NCI-H146 (cell line): ENCODE measurements around the gene COL23A1.

Source experiments
- DNase-seq: peaks from one replicate; lab custom pipeline; 2025; lab: John Stamatoyannopoulos, UW

Gene COL23A1

DNA sequence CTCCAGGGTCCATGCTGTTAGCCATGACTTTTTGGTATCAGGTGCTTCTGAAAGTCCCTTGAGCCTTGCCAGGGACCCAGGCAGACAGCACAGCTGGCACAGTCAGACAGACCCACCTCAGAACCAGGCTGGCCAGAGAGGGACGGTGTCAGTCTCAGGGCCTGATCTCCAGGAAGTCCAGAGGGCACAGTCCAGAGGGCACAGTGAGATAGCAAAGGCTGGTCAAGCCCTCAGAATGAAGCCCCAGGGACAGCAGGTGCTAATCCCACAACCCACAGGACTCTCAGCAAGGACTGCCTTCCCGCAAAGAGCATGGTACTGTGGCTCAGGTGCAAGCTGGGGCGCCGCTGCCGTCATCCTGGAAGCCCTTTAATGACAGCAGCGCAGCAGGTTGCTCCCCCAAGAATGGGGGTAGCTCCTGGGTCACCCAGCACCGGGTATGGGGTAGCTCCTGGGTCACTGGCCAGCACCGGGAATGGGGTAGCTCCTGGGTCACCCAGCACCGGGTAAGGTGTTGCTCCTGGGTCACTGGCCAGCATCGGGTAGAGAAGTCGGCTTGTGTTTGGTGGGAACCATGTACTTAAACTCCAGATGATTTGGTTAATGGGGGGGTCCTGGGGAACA lies 252.0 kb downstream of the COL23A1 start:
- DNase-seq, result no peak

GRCh38 chr5:178337334-178337741 lies 252.9 kb downstream of the COL23A1 start:
- no peak for DNase-seq

GRCh38 chr5:178336889-178337288 lies 253.3 kb downstream of the COL23A1 start:
- DNase-seq, result no peak

DNA sequence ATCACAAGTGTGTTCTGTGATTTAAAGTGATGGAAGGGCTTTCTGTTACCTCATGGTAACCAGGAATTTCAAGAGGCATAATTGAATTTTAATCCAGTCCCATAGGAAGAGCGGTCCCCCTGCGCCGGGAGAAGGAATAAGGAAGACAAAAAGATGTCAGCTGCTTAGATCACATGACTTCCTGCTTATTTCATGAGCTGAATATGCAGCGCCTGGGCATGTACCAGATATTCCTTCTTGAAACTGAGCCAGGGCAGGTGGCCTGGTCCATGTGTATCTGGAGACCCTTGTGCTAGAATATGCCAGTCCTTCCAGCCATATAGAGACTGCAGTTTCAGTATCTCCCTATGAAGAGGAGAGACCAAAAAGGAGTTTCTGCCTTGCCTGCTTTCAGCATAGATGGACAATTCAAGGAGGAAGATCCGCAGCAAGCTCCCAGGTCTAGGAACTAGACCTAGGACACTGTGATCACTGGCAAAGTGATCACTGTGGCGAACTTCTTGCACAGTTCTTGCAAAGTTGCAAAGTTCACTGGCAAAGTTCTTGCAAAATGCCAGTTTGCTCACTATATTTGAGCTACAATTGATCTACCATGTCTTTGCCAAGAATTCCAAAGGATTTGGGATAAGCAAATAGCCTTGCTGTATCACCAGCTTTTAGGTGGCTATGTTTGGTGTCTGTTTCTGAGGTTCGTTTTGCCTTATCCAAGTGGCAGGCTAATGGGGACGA lies 254.7 kb downstream of the COL23A1 start:
- no peak for DNase-seq

DNA sequence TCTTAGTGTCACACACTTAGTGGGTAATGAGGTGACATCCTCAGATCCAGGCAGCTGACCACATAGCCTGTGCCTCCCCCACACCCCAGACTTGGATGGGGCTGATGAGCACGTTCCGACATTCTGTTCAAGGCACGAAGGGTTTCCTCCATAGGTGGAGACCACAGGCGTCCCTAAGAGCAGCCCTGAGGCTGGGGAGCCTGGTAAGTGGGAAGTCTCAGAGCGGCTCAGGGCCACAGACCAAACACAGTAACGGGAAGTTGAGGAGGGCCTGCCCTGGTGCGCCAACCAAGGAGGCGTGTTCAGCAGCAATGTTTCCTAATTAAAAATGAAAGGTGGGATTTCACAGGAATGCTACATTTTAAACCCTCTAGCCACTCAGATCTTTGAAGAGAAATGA lies 255.3 kb downstream of the COL23A1 start:
- DNase-seq, result no peak

DNA sequence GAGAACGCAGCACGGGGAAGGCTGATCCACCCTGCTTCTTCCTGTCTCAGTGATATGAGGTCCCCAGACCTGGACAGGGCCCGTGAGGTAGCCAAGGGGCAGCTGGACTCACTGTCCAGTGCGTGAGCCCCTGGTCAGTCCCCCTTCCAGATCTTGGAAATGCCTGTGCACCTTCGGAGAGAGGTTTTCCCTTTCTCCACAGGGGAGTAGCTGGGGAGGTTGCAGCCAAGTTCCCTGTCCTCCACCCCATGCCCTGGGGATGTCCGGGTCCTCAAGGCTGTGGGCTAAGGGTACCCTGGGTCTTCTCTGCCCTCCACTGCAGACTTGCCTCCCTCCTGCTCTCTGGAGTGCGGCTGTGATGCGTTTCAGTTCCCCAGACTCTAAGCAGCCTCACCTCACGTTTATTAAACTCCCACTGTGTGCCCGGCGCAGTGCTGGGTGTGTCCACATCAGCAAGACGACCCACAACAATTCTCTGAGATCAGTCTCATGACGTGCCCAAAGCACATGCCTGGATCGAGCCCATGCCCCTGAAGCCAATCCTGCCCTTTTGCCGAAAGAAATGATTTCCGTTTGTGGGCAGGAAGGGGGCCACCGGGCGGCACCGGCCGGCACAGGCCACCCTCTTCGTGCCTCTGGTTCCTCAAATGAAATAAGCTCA lies 256.2 kb downstream of the COL23A1 start:
- DNase-seq, result no peak

GRCh38 chr5:178332210-178332641 lies 258.0 kb downstream of the COL23A1 start:
- no peak for DNase-seq

DNA sequence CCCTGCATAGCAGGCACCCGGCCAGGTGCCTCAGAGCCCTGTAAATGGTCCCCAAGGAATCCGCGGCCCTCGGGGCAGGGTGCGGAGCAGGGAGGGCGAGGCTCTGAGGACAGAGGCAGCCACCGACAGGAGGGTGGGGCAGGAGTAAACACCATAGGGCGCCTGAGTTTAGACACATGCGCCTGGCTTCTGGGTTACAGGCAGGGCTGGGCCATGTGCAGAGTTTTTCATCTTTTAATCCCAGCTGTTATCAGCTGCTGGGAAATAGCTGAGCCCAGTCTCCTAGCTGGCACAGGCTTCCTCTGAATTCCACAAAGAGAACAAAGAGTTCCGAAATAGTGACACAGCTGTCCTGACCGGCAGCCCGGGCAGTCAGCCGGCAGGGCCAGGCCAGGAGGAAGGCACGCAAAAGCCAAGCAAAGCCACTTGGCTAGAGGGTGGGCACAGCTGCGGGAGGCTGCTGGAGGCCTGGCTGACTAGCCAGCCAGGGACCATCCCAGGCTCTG lies 258.6 kb downstream of the COL23A1 start:
- DNase-seq, result no peak

GRCh38 chr5:178330791-178331404 lies 259.3 kb downstream of the COL23A1 start:
- no peak for DNase-seq

DNA sequence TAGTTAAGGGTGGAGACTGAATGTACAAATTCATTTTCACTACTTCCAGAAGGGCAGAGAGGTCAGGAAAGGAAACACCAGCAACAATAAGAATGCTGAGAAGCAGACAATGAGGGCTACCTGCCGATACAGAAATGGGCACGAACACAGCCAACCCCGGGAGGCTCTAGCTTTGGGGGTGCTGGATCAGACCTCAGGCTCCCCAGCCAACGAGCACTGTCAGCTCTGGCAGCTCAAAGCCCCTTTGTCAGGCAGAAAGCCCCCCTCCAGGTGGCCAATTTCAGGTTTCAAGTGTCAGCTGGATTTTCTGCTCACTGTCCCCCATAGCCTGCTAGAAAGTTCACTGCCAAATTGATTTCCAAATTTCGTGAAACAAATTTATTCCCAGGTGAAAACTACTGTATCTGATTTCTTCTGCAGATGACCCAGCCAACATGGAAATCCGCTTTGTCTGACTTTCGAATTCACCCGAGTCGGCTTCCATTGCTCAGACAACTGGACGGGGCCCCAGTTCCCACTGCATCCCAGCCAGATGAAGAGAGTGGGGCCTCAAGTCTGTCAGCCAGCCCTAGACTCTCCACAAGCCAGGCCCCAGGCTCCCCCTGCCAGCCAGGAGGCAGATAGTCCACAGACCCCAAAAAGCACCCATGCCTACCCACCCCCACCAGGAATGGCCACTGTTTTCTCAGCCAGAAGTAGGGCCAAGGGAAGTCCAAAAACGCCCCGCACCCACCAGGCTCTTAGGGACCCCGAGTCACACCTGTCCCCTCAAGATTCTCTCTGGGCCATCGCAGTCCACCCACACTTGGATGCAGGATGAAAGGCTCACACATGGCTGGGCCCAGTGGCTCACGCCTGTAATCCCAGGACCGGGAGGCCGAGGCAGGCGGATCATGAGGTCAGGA lies 261.1 kb downstream of the COL23A1 start:
- DNase-seq, result no peak

DNA sequence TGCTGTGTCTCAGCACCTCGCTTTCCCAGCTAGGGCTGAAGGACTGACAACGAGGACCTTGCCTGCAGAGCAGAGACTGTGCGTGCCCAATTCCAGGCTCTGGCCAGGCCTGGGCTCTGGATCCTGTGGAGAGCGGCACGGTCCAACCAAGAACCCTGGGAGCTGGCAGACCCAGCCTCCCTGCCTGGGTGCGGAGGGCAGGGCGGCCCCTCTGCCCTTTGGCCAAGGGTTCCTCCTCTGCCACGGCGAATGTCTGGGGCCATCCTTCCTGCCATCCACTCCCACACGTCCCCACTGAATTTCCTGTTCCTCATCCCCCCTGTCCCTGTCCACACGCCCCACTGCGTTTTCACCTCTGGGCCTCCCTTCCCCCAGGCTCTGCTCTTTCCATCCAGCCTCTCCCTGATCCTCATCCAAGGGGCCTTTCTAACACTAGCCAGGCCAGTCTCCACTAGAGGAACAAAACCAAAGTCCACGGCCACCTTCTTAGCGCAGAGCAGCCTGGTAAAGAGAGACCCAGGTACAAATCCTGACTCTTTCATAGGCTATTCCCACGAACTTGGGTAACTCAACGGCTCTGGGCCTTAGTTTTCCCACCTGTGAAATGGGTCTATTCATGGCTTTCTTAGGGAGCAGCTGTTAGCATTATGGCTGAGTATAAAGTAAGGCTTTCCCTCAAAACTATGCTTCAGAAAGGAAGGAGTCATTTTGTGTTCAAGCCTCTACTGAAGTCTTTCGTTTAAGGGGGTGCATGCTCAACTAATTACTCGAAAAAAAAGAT lies 262.1 kb downstream of the COL23A1 start:
- no peak for DNase-seq

DNA sequence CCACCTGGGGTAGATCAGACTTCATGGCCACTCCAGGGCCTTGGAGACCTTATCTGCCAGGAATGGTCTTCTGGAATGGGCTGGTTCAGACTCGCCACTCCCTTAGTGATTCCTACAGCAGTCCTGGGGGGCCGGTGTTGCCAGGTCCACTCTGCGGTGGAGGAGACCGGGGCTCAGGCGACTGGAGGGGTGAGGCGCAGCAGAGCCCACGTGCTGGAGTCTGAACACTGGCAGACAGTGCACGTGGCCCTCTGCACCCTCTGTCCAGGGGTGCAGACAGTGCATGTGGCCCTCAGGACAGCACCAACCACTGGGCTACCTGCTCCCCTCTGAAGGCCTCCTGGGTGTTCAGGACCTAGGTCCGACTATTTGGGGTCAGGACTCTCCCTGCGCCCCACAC lies 262.7 kb downstream of the COL23A1 start:
- no peak for DNase-seq

- DNase-seq, result no peak
Measured at GRCh38 chr5:178326374-178326715, 263.8 kb downstream of the COL23A1 start.

DNA sequence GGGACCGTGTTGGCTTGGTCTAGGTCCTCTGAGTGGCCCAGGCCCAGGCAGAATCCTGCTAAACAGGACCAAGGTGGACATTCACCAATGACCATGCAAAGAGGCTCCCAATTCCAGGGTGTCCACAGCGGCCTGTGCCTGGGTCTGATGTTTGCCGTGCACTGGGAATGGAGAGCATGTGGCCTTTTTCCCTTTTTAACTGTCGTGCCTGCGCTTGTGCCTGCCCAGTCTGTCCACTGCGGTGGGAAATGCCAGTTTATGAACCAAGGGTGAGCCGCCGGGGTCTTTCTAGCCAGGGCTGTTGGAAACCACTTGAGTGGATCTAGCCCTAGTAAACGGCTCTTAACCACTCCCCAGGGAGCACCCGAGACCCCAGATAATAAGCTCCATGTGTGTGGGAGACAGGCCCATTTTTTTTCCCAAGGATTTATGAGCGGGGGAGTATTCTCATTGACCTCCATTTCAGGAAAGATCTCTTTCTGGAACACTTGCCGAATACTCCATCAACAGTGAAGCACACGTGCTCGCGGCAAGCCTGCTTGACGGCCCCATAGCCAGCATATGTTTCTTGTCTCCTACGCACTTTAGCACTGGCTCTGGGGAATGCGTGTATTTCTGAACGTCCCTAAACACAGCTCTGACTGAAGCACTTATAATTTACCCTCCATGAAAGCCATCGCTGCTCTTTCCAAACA lies 264.4 kb downstream of the COL23A1 start:
- no peak for DNase-seq

DNA sequence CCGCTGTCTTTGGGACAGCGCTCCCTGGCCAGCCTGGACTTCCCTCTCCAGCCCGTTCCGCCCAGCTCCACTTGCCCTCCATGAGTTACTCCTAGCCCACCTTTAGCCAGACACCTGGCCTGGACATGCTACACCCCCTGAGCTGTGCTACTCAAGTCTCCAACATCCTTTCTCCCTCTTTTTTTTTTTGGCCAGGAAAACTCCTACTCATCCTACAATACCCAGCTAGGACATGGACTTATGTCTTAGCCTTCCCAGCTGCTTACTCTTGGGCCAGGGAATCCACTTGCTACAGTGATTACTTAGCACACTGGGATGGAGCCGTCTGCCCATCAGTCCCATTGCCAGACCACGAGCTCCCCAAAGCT lies 264.9 kb downstream of the COL23A1 start:
- DNase-seq, result no peak

- no peak for DNase-seq
Measured at GRCh38 chr5:178324481-178325310, 265.5 kb downstream of the COL23A1 start.

GRCh38 chr5:178323961-178324360 lies 266.2 kb downstream of the COL23A1 start:
- no peak for DNase-seq

- no peak for DNase-seq
Measured at GRCh38 chr5:178323541-178323865, 266.7 kb downstream of the COL23A1 start.

DNA sequence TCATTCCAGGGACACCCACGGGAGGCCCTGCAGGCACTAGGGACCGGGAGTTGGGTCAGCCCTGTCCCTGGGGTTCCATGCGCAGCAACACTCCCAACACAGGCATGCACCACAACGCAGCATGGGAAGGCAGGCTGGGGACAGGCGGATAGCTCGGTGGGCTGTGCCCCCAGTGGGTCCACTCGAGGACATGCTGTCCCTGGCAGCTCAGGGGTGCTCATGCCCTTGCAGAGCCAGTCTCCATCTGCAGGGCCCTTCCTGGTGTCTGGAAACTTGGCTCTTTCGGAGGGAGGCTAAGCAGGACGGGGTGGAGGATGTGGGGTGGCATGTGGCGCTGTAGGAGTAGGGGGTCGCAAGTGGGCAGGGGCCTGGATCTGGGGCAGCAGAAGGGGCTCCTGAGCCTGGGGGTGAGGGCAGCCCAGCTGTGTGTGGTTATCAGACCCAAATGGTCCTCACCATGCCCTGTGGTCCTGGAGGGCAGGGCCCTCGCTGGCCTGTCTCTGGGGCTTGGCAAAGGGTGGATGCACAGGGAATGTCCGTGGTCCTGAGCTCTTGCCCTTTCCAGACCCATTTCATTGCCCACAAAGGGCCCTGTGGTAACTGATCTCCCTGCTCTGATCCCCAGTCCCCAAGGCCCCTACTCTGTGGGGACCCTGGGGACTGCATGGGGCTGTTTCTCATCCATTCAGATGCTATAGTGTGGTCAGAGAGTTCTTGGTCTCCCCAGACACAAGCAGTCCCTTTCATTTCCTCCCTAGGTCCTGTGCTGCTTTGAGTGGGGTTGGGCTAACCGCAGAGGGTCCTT lies 267.3 kb downstream of the COL23A1 start:
- no peak for DNase-seq
